A673 (cell line): ENCODE results near the gene LAMA2. TPM values are rescaled to one million over a fixed set of nuclear protein-coding genes. Genes with fewer than 3 reads are reported as not detected.

ENCODE experiments used
- BruUV-seq: library from RNA; stranded (reverse); fragments of 400-500 nt; replicated peaks from 2 replicates; lab custom pipeline; 2021; lab: Mats Ljungman, UMichigan
- CTCF ChIA-PET: fragments of 300-600 bp; sonication (Branson Sonifier 250); formaldehyde crosslinking; loops from one replicate; lab custom pipeline; 2022; ENCODE audit warnings: antibody characterized with exemption; lab: Charles Lee
- POLR2A ChIA-PET: fragments of 300-600 bp; sonication (Branson Sonifier 250); formaldehyde crosslinking; loops from one replicate; lab custom pipeline; 2022; ENCODE audit warnings: antibody characterized with exemption; ENCODE audit not compliant: low non-redundant PET; lab: Charles Lee
- DNase-seq: peaks from one replicate; pipeline ENCODE4 v3.0.0-alpha.2; 2015; ENCODE audit warnings: low spot score
- H3K27ac ChIP-seq: fragments of 200-600 bp; sonication (generic); 2 replicates; pipeline ENCODE4 v1.5.1; 2016; ENCODE audit warnings: mixed run types, low read depth, mild to moderate bottlenecking, mixed read lengths, antibody characterized with exemption, low read length; ENCODE audit not compliant: poor library complexity, severe bottlenecking
- H3K27me3 ChIP-seq: fragments of 200-600 bp; sonication (generic); replicated peaks from 2 replicates; pipeline ENCODE4 v1.6.1; 2017; ENCODE audit warnings: mixed run types, low read depth, mild to moderate bottlenecking, mixed read lengths, antibody characterized with exemption, low read length; ENCODE audit not compliant: insufficient read depth, poor library complexity
- H3K36me3 ChIP-seq: fragments of 200-600 bp; sonication (generic); 2 replicates; pipeline ENCODE4 v1.6.1; 2016; ENCODE audit warnings: mixed run types, mild to moderate bottlenecking, mixed read lengths, antibody characterized with exemption, low read length; ENCODE audit not compliant: insufficient read depth, poor library complexity, severe bottlenecking
- H3K4me1 ChIP-seq: fragments of 200-600 bp; sonication (generic); 2 replicates; pipeline ENCODE4 v1.6.1; 2017; ENCODE audit warnings: mixed run types, mild to moderate bottlenecking, mixed read lengths, antibody characterized with exemption, low read length; ENCODE audit not compliant: insufficient read depth, poor library complexity, severe bottlenecking
- H3K4me3 ChIP-seq: fragments of 200-600 bp; sonication (generic); 2 replicates; pipeline ENCODE4 v1.5.1; 2016; ENCODE audit warnings: low read depth, mixed run types, mild to moderate bottlenecking, mixed read lengths, low read length; ENCODE audit not compliant: poor library complexity, severe bottlenecking
- H3K9me3 ChIP-seq: fragments of 200-600 bp; sonication (generic); 2 replicates; pipeline ENCODE4 v1.6.1; 2016; ENCODE audit warnings: mixed run types, low read depth, mild to moderate bottlenecking, mixed read lengths, antibody characterized with exemption, low read length; ENCODE audit not compliant: poor library complexity, severe bottlenecking
- EZH2 ChIP-seq: fragments of 200-600 bp; sonication (generic); IDR thresholded peaks from 2 replicates; pipeline ENCODE4 v1.6.1; 2017; ENCODE audit warnings: borderline replicate concordance, low read depth, mild to moderate bottlenecking, mixed read lengths, antibody characterized with exemption, low read length; ENCODE audit not compliant: poor library complexity, severe bottlenecking
- intact Hi-C: fragments of 100-400 bp; cut with micrococcal nuclease; formaldehyde crosslinking; loops from one replicate; pipeline ENCODE4 v1.10.0; 2022; ENCODE audit not compliant: unreplicated experiment
- total RNA-seq: library from RNA; stranded (reverse); gene quantifications from 2 replicates; pipeline ENCODE4 v1.2.3, GENCODE V29; 2021
- TF ChIP-seq, protein P1 (sequence below): fragments of 300-800, 200-600 bp; sonication (generic); conservative IDR thresholded peaks from 2 replicates; pipeline ENCODE4 v1.5.1; 2017; ENCODE audit warnings: low read depth, mild to moderate bottlenecking, antibody characterized with exemption, low read length, moderate library complexity, mixed read lengths

Gene LAMA2
- total RNA-seq, 1 experiment from 2014 or later, result 2.2 TPM

DNA sequence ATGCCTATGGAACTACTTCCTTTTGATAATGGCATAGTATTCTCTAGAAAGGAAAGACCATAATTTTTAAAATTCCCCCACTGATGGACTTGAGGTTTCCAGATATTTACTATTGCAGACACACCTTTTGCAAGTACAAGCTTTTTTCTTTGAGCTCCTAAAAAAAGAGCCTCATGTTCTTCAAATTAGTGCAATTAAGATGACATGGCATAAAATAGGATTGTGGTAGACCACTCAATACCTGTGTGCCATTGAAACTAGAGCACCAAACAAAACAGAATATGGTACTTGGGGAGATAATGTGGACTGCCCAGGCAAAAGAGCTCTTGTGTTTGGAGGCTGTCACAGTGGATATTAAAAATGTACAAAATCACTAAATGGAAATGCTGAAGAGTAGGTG, 19.0 kb upstream of the LAMA2 start:
- BruUV-seq, result no TSS peak
- H3K9me3 ChIP-seq, result peaks cover 8% of the 10 kb centered on the region
- CTCF ChIA-PET, result no interaction called here
- intact Hi-C loops, result no loop called here
- H3K4me1 ChIP-seq, result no peaks in the 10 kb centered on the region
- DNase-seq, result no peak
- POLR2A ChIA-PET, result no interaction called here
- TF ChIP-seq, protein P1, sequence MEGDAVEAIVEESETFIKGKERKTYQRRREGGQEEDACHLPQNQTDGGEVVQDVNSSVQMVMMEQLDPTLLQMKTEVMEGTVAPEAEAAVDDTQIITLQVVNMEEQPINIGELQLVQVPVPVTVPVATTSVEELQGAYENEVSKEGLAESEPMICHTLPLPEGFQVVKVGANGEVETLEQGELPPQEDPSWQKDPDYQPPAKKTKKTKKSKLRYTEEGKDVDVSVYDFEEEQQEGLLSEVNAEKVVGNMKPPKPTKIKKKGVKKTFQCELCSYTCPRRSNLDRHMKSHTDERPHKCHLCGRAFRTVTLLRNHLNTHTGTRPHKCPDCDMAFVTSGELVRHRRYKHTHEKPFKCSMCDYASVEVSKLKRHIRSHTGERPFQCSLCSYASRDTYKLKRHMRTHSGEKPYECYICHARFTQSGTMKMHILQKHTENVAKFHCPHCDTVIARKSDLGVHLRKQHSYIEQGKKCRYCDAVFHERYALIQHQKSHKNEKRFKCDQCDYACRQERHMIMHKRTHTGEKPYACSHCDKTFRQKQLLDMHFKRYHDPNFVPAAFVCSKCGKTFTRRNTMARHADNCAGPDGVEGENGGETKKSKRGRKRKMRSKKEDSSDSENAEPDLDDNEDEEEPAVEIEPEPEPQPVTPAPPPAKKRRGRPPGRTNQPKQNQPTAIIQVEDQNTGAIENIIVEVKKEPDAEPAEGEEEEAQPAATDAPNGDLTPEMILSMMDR, result no peak
- TF ChIP-seq EZH2, result no peak
- no peak overlapping the region for H3K4me3 ChIP-seq
- H3K27ac ChIP-seq, result no peak overlapping the region
- no peaks in the 10 kb centered on the region for H3K27me3 ChIP-seq
- no peaks in the 10 kb centered on the region for H3K36me3 ChIP-seq

- no peaks in the 10 kb centered on the region for H3K4me1 ChIP-seq
- no peak overlapping the region for H3K4me3 ChIP-seq
- H3K36me3 ChIP-seq, result no peaks in the 10 kb centered on the region
- TF ChIP-seq, protein P1, result no peak
- no peak for TF ChIP-seq EZH2
- intact Hi-C loops, result no loop called here
- BruUV-seq, result no TSS peak
- no peaks in the 10 kb centered on the region for H3K9me3 ChIP-seq
- CTCF ChIA-PET, result no interaction called here
- POLR2A ChIA-PET, result no interaction called here
- no peak overlapping the region for H3K27ac ChIP-seq
- H3K27me3 ChIP-seq, result no peaks in the 10 kb centered on the region
- DNase-seq, result no peak
Observed at GRCh38 chr6:128870746-128871145, 12.2 kb upstream of the LAMA2 start.

DNA sequence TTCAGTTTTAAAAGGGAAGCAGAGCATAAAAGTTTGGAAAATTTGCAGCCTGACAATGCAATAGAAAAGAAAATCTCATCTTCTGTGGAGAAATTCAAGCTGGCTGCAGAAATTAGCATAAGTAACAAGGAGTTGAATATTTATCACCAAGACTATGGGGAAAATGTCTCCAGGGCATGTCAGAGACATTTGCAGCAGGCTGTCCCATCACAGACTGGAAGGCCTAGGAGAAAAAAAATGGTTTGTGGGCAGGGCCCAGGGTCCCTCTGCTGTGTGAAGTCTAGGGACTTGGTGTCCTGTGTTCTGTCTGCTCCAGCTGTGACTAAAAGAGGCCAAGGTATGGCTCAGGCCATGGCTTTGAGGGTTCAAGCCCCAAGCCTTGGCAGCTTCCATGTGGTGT, 8.1 kb upstream of the LAMA2 start:
- Histone ChIP-seq H3K4me1 (no peaks in the 10 kb centered on the region), H3K27me3 (no peaks in the 10 kb centered on the region), H3K9me3 (no peaks in the 10 kb centered on the region), H3K4me3 (no peak overlapping the region), H3K27ac (no peak overlapping the region), H3K36me3 (no peaks in the 10 kb centered on the region)
- POLR2A ChIA-PET, result no interaction called here
- CTCF ChIA-PET, result no interaction called here
- TF ChIP-seq, protein P1, result no peak
- TF ChIP-seq EZH2, result no peak
- intact Hi-C loops, result no loop called here
- BruUV-seq, result no TSS peak
- DNase-seq, result no peak
